Loucy (cell line): ENCODE data around the gene COPE.

Experiments used
- H2AFZ ChIP-seq: fragments of 200-600 bp; sonication (generic); 2 replicates; pipeline ENCODE4 v1.6.0; 2016; ENCODE audit warnings: antibody characterized with exemption, mild to moderate bottlenecking, low read length, moderate library complexity
- H3F3A ChIP-seq: fragments of 200-600 bp; 2 replicates; pipeline ENCODE4 v1.6.0; 2016; ENCODE audit warnings: antibody characterized with exemption, low read depth, mild to moderate bottlenecking
- H3K27me3 ChIP-seq: fragments of 200-600 bp; sonication (generic); 2 replicates; pipeline ENCODE4 v1.6.1; 2014; ENCODE audit warnings: low read length, mild to moderate bottlenecking; ENCODE audit not compliant: insufficient read depth, poor library complexity, severe bottlenecking
- H3K36me3 ChIP-seq: fragments of 200-600 bp; sonication (generic); 2 replicates; pipeline ENCODE4 v1.6.1; 2016; ENCODE audit warnings: low read length; ENCODE audit not compliant: insufficient read depth
- H3K4me1 ChIP-seq: fragments of 200-600 bp; sonication (generic); 2 replicates; pipeline ENCODE4 v1.5.1; 2014; ENCODE audit warnings: low read length, mild to moderate bottlenecking; ENCODE audit not compliant: insufficient read depth, poor library complexity, severe bottlenecking
- H3K4me2 ChIP-seq: fragments of 200-600 bp; sonication (generic); 2 replicates; pipeline ENCODE4 v1.6.0; 2014; ENCODE audit warnings: antibody characterized with exemption, low read length, low read depth, mild to moderate bottlenecking; ENCODE audit not compliant: poor library complexity, severe bottlenecking
- H3K4me3 ChIP-seq: fragments of 200-600 bp; sonication (generic); 2 replicates; pipeline ENCODE4 v1.5.1; 2014; ENCODE audit warnings: low read length, mild to moderate bottlenecking, mixed read lengths; ENCODE audit not compliant: poor library complexity, severe bottlenecking
- H3K79me2 ChIP-seq: fragments of 200-600 bp; sonication (generic); 2 replicates; pipeline ENCODE4 v1.6.1; 2014; ENCODE audit warnings: low read length; ENCODE audit not compliant: insufficient read depth
- H3K9ac ChIP-seq: fragments of 200-600 bp; sonication (generic); 2 replicates; pipeline ENCODE4 v1.6.0; 2014; ENCODE audit warnings: mild to moderate bottlenecking, low read depth, low read length, moderate library complexity; ENCODE audit not compliant: poor library complexity, severe bottlenecking
- H3K9me2 ChIP-seq: fragments of 200-600 bp; sonication (generic); replicated peaks from 2 replicates; pipeline ENCODE4 v1.6.1; 2016; ENCODE audit warnings: low read depth, low read length, mixed read lengths
- H3K9me3 ChIP-seq: fragments of 200-600 bp; sonication (generic); 2 replicates; pipeline ENCODE4 v1.6.1; 2014; ENCODE audit warnings: mild to moderate bottlenecking, antibody characterized with exemption, low read length, low read depth; ENCODE audit not compliant: insufficient read depth
- H4K20me1 ChIP-seq: fragments of 200-600 bp; sonication (generic); 2 replicates; pipeline ENCODE4 v1.6.0; 2014; ENCODE audit warnings: antibody characterized with exemption, low read length, mild to moderate bottlenecking; ENCODE audit not compliant: insufficient read depth, poor library complexity, severe bottlenecking
- CTCF ChIP-seq: fragments of 200-600 bp; sonication (generic); conservative IDR thresholded peaks from 2 replicates; pipeline ENCODE4 v1.5.1; 2014; ENCODE audit warnings: mild to moderate bottlenecking, antibody characterized with exemption, low read length
- EZH2phosphoT487 ChIP-seq: fragments of 200-600 bp; IDR thresholded peaks from 2 replicates; pipeline ENCODE4 v1.6.1; 2018; ENCODE audit warnings: antibody characterized with exemption, mild to moderate bottlenecking, moderate library complexity, borderline replicate concordance

COPE gene

GRCh38 chr19:18908917-18909619 is 10.1 kb downstream of the COPE start:
- no peak overlapping the region for H3K4me3 ChIP-seq
- no peaks in the 10 kb centered on the region for H3K27me3 ChIP-seq
- no peaks in the 10 kb centered on the region for H3K9me3 ChIP-seq
- no peaks in the 10 kb centered on the region for H3K9me2 ChIP-seq
- no peak overlapping the region for H3K9ac ChIP-seq
- no peaks in the 10 kb centered on the region; the same call in 1 of the 2 replicates for H3K36me3 ChIP-seq
- TF ChIP-seq CTCF: no peak
- TF ChIP-seq EZH2phosphoT487: no peak
- no peaks in the 10 kb centered on the region for H4K20me1 ChIP-seq
- no peak overlapping the region for H2AFZ ChIP-seq
- H3K4me1 ChIP-seq: no peaks in the 10 kb centered on the region
- peaks cover 13% of the 10 kb centered on the region; the same call in 1 of the 2 replicates for H3K79me2 ChIP-seq
- no peaks in the 10 kb centered on the region for H3F3A ChIP-seq
- no peak overlapping the region for H3K4me2 ChIP-seq

- no peaks in the 10 kb centered on the region for H3F3A ChIP-seq
- no peaks in the 10 kb centered on the region for H3K79me2 ChIP-seq
- H4K20me1 ChIP-seq: no peaks in the 10 kb centered on the region
- no peak overlapping the region for H3K4me2 ChIP-seq
- TF ChIP-seq CTCF (no peak), EZH2phosphoT487 (no peak)
- no peak overlapping the region for H2AFZ ChIP-seq
- H3K4me1 ChIP-seq: no peaks in the 10 kb centered on the region
- no peaks in the 10 kb centered on the region for H3K27me3 ChIP-seq
- H3K9me3 ChIP-seq: no peaks in the 10 kb centered on the region
- no peak overlapping the region for H3K4me3 ChIP-seq
- H3K9ac ChIP-seq: no peak overlapping the region
- no peaks in the 10 kb centered on the region; the same call in 1 of the 2 replicates for H3K36me3 ChIP-seq
- no peaks in the 10 kb centered on the region for H3K9me2 ChIP-seq
Observed at GRCh38 chr19:18906605-18907519, 12.3 kb downstream of the COPE start.

GRCh38 chr19:18905513-18906236 is 13.5 kb downstream of the COPE start:
- no peaks in the 10 kb centered on the region for H3F3A ChIP-seq
- TF ChIP-seq EZH2phosphoT487 (no peak), CTCF (no peak)
- H3K9me3 ChIP-seq: no peaks in the 10 kb centered on the region
- H3K9ac ChIP-seq: no peak overlapping the region
- no peaks in the 10 kb centered on the region for H3K27me3 ChIP-seq
- no peaks in the 10 kb centered on the region for H4K20me1 ChIP-seq
- no peak overlapping the region for H3K4me2 ChIP-seq
- H3K9me2 ChIP-seq: no peaks in the 10 kb centered on the region
- H2AFZ ChIP-seq: no peak overlapping the region
- no peaks in the 10 kb centered on the region for H3K79me2 ChIP-seq
- H3K36me3 ChIP-seq: no peaks in the 10 kb centered on the region; the same call in 1 of the 2 replicates
- H3K4me3 ChIP-seq: no peak overlapping the region
- H3K4me1 ChIP-seq: no peaks in the 10 kb centered on the region
